NCI-H1694 (cell line): Measurements from ENCODE around the gene PTGDR.

Source experiments
- DNase-seq: peaks from one replicate; lab custom pipeline; 2025; lab: John Stamatoyannopoulos, UW

PTGDR gene, protein sequence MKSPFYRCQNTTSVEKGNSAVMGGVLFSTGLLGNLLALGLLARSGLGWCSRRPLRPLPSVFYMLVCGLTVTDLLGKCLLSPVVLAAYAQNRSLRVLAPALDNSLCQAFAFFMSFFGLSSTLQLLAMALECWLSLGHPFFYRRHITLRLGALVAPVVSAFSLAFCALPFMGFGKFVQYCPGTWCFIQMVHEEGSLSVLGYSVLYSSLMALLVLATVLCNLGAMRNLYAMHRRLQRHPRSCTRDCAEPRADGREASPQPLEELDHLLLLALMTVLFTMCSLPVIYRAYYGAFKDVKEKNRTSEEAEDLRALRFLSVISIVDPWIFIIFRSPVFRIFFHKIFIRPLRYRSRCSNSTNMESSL

DNA sequence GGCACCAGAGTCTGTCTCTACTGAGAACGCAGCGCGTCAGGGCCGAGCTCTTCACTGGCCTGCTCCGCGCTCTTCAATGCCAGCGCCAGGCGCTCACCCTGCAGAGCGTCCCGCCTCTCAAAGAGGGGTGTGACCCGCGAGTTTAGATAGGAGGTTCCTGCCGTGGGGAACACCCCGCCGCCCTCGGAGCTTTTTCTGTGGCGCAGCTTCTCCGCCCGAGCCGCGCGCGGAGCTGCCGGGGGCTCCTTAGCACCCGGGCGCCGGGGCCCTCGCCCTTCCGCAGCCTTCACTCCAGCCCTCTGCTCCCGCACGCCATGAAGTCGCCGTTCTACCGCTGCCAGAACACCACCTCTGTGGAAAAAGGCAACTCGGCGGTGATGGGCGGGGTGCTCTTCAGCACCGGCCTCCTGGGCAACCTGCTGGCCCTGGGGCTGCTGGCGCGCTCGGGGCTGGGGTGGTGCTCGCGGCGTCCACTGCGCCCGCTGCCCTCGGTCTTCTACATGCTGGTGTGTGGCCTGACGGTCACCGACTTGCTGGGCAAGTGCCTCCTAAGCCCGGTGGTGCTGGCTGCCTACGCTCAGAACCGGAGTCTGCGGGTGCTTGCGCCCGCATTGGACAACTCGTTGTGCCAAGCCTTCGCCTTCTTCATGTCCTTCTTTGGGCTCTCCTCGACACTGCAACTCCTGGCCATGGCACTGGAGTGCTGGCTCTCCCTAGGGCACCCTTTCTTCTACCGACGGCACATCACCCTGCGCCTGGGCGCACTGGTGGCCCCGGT lies at the start of gene PTGDR:
Gene PTGDR (plus strand): TSS at position 198 of the 778 bp plus-strand sequence. CDS start 117 bp downstream, at position 315.
- no peak for DNase-seq

DNA sequence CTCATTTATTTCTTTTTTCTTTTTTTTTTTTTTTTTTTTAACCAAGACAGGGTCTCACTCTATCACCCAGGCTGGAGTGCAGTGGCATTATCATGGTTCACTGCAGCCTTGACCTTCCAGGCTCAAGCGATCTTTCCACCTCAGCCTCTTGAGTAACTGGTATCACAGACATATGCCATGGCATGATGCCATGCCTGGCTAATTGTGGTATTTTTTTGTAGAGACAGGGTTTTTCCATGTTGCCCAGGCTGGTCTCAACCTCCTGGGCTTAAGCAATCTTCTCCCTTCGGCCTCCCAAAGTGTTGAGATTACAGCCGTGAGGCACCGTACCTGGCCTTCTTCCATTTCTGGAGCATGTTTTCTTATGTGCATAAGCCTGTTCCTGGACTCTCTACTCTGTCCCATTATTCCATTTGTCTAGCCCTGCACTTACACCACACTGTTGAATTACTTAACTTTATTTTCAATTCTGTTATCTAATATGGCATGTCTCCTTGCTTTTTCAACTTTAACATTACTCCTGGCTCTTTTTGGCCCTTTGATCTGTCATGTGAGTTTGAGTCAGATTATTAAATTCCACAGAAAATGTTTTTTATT lies 47.9 kb upstream of the PTGDR start:
- no peak for DNase-seq

DNA sequence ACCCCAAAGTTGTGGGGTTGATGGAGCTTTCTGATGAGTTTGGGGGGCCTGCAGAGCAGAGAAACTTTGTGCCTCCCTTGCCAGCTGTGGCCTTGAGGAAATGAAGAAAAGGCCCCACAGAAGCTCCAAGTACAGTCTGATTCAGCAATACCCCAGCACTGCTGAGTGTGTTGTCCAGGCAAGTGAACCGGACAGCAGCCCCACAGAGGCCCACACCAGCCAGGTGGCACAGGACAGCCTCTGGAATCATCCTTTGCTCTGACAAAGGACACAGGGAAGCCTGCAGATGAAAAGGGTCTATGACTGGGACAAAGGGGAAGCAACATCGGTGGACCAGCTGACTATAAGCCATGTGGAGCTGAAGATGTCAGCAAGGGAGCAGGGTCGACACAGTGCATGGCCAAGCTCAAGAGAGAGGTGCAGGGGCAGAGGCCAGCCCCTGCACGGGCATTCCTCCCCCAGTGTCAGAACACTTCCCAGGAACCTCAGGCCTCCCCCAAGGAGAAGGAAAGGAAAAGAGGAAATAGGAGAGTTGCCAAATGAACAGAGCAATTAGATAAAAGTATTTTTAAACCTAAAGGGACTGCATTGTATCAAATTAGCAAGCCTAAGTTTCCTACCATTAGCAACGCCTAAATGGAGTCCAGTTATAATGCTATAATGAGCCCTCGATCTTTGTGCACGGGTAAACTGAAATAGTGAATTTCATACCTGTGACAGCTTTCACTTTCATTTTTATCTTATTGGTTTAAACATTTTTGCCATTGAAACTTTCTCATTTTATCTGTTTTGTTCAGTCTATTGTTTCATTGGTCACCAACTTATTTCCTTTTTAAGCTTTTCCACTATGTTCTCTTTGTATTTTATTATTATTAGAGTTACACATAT lies 46.3 kb upstream of the PTGDR start:
- no peak for DNase-seq

DNA sequence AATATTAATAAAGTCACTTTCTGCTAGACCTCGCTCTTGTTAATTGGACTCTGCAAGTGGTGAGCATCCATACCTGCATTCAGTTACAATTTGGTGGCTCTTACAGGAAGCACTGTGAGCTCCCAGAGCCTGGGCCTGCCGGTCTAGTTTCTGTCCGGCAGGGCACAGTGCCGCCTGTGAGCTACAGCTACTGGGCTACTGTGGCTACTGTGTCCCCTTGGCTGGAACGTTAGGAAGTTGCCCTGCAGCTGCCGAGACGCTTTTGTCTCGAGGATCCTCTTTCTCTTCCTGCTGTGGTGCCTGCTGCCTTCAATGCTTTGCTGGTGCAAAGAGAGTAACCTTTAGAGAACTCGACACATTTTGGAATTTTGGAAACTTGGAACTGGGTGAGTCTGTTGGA lies 44.6 kb upstream of the PTGDR start:
- DNase-seq: no peak

DNA sequence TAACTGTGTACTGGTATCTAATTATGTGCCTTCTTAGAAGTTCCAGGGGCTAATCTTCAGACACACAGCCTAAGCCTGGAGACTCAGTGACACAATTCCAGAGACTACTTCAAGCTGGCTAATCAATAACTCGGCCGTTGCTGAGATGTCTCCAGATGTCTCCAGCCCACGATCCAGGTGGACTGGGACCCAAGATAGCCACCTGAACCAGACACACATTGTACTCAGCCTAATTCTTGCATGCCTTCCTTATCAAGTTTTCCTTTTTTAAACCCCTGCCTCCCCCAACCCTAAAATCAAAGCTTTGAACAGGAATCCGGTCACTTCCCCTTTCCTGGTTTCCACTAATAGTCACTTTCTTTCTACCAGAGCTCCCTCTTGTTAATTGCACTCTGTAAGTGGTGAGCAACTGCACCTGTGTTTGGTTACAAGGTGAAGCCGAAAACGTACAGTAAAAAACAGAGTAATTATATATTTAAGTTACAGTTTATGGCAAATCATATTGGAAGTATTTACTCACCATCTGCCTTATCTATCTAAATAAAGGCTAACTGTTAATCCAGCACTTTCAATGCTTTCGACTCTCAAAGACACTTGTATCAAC lies 39.8 kb upstream of the PTGDR start:
- DNase-seq: no peak

DNA sequence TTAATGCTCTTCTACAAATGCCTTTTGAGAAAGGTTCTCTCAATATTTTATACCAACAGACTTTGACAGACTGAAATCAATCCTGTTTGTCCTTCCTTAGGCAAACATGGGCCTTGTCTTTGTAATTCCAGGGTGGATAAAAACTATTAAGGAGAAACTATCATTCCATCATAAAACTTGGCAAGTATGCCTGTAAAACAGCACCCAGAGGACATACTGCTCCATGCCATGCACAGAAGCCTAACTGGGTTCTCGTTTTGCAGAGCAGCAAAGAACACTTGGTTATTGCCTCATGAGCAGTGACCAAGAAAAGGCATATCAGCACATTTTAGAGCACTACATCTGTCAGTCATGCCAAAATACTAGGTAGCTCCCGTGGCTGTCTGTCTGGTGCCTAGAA lies 33.8 kb upstream of the PTGDR start:
- DNase-seq: no peak

DNA sequence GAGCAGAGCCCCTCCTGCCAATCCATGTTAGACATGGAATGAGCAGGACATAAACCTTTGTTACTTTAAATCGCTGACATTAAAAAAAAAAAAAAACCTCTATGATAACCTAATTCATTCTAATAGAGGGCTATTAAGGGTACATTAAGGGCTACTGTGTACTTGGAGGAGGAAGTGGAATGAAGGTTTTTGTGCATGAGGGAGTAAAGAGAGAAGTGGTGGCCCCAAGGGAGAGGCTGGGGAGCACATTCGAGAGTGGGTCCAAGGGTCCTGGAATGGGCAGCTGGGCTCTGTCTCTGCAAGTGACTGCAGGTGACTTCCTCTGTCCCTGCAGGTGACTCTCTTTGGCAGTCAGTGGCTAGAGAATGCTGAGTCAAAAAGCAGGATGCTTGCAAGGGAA lies 32.1 kb upstream of the PTGDR start:
- no peak for DNase-seq

DNA sequence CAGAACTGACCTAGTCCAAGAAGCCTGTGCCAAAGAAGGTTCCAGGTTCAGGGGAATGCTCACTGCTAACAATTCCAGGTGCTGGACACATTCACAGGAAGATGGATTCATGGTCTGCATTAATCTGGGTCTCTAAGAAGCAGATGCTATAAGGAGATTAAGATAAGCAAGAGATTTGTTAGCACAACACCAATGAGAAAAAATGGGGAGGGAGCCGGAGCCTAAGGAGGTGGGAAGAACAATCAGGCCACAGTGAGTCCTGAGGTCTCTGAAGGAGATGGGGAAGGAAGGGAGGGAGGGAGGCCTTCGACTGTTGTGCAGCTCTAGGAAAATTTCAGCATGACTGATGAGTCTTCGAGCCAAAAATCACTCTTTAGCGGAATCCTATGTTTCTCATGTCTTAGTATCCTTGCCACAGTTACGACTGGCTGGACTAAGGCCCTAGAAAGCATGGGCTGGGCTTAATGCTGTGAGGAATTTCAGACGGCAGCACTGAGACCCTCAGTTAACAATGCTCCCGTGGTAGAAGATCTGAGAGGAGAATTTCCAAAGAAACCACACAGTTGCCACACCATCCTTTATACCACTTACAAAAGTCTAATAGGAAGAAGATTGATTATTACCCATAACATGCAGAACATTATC lies 31.5 kb upstream of the PTGDR start:
- no peak for DNase-seq

DNA sequence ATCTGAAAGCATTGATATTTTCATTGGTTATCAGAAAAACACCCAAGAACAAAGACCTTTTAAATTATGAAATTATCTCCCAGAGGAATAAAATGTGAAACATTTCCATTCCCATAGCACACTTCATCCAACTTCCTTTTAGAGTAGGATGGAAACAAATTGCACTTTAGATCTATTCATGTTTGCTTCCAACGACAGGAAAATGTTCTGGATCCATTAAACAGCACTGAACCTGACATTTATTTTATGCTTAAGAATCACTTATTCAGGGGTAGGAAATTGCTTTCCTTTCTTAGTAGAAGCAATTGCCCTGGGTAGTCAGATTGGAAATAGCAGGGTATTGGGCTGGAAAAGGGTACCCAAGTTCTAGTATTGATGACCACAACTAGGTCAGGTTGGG lies 28.8 kb upstream of the PTGDR start:
- DNase-seq: no peak

DNA sequence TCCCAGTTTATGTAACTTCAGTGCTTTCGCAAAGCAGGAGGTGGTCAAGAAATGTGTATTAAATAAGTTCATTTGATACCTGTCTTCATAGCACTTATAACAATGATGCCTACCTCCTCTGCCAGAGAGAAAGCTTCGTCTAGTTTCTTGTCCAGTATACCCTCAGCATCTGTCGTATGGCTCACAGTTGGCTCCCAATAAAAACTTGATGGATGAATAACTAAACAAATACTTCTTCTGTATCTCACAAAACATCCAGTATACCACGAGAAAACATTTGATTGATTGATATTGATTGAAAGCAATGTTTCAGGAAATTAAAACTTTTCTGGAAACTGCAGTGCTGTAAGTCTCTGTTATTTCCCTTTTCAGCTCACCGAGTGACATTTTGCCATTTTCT lies 26.9 kb upstream of the PTGDR start:
- no peak for DNase-seq

DNA sequence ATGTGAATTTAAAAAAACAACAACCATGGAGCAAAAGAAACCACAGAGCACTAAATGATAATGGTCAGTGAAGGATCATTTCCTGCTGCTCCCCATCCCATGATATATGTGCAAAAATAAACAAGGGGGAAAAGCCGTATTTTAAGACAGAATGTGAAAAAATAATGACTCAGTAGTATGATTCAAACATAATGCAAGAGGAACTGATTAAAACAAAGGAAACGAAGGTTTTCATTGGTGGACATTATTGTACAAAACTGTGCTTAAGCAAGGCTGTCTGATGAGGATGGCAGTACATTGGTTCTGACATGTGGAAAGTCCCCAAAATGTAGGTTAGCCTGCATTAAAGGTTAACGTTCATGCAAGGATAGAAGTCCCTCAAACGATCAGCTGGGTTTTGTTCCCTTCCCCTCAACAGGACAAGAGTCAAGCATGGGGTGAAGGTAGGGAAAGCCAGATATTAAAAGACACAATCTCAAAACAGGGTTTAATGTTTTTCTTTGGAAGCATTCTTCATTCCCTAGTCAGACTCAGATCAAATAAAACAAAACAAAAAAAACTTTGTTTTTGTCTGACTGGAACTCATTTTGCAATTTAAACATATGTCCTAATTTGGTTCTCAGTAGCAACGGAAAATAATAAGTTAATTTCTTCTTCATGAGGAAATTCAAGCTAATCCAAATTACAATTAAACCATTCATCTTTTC lies 26.3 kb upstream of the PTGDR start:
- DNase-seq: no peak

DNA sequence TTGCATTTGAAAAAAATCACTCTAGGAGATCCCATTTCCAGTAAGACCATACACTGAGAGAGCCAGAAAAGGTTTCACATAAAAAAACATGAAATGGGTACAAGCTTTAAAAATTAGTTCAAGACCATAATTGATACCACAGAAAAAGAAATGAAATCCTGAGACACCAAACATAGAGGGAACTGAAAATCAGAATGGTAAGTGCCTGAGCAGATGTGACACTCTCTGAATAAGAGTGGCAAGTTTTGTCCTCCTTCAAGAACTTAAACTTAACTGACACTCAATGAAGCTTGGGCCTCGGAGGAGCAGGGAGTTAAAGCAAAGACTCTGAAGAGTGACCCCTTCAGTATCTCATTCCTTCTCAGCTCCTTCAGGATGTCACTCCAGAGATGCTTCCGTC lies 23.2 kb upstream of the PTGDR start:
- DNase-seq: no peak

DNA sequence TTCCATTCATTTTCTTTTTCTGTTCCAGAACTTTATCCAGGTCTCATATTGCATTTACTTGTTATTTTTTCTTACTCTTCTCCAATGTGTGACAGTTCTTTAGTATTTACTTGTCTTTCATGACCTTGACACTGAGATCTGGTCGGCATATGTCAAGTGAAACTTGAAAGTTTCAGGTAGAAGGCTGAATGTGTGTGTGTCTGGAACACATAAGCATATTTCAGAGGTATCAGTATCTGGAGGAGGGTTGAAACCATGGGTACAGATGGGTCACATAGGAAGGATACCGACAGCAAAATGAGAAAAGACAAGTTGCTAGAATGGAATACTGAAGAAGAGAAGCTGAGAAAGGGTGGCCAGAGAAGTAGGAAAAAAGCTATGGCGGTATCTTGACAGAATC lies 22.5 kb upstream of the PTGDR start:
- DNase-seq: no peak

DNA sequence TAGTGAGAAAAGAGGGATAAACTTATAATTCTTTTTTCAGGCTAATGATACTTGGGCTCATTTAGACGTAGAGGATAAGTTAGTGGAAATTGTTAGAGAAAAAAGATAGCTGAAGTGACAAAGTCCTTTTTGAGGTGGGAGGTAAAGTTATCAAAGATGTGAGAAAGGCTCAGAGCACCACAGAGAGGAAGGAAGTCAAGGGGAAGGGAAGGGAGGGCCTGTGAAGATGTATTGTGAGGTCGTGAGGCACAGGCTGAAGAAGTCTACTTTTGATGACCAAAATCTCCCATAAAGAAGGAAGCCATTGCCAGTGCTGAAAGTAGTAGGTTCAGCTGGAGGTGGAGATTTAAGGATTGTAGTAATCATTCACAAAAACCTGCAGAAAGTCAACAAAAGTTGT lies 19.4 kb upstream of the PTGDR start:
- no peak for DNase-seq

DNA sequence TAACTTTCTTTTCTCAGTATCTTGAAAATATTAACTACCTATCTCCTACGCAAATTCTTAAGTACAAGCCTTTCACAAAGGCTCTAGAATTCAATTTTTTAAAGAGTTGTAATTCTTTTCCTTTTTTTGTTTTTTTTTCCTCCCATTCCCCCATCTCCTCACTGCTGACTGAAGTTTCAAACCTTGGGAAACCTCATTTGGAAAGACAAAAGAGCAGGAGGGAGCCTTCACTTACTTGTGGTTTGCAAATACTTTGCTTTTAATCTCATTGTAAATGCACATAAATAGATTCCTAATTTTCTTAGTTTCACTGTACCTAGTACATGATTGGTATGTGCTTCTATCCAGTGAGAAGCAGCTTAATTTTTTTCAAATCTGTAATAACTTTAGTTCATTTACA lies 15.8 kb upstream of the PTGDR start:
- DNase-seq: no peak

DNA sequence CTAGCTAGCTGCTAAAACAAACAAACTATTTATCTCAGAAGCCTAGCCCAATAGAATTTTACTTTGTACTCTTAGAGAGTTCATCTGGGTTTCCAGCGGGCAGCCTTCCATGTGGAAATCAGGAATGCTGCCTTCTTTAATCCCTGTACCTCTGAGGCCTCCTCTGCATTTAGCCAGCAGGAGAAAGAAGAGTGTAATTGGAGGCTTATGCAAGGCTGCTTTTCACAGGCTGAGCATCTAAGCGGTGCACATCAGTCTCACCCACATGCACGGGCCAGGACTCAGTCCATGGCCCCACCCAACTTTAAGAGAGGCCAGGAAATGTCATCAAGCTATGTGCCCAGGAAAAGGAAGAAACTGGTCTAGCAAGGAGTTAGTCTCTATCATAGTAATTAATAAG lies 14.0 kb upstream of the PTGDR start:
- DNase-seq: no peak

DNA sequence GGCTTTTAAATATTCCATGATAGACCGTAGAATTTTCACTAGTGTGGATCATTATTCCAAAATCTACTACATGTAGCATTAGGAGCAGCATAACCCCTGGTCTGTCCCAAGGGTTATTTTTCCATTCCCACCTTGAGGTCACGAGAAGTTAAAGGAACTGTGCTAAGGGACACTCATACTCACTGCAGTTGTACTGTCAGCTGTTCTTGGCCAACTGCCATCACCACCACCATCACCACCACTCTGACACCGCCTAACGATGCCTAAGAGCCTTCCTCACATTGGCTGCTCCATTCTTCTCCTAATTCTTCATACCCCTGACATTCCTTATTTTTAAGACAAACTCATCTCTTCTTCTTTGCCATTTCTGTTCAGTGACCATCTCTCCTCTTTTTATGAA lies 13.4 kb upstream of the PTGDR start:
- DNase-seq: no peak

DNA sequence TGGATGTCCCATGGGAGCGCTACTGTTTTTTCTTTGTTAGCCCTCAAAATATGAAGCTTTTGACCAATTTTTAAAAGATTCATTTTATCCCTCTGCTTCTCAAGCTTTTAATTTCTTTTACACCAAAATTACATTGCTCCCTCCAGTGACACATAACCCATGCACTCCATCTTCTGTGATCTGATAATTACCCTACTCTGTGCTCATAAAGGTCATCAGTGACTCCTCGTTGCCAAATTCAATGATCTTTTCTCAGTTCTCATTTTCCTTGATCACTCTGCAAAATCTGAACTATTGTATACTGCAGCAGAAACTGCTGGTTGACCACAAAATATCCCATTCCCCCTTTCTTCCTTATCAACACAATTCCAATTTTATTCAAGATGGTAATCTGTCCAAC lies 8.7 kb upstream of the PTGDR start:
- DNase-seq: no peak

DNA sequence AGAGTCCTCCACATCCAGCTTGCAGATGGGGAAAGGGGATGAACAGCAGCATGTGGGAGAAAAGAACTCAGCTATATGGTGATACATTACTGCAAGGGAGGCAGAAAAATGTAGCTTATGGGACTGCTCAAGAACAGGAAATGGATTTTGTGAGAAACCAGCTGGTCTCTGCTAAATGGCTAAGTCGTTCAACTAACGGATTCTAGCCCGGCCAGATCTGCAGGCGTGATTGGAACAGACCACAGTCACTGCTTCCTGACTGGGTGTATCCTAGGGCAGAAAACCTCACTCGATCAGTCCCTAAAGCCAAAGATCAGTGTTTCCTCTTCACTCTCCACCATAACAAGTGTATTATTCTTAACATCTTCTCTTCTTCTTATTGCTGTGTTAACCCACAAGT lies 8.1 kb upstream of the PTGDR start:
- no peak for DNase-seq

DNA sequence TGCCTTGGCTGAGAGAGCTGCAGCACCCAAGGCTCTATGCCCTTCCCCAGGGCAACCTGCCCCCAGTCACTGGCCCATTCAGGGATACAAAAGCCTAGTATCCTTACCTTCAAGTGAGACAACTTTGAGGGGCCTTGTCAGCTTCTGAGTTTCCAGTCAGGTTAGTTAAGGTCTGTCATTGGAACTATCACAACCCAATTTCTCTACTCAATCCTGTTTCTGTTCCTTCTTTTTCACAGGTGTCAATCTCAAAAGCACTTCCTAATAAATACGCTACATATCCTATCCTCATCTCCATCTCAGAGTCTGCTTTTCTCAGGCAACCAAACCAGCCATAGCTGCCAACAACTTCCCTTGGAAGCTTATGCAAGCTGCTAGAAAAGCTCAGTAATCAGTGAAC lies 4.9 kb upstream of the PTGDR start:
- no peak for DNase-seq

DNA sequence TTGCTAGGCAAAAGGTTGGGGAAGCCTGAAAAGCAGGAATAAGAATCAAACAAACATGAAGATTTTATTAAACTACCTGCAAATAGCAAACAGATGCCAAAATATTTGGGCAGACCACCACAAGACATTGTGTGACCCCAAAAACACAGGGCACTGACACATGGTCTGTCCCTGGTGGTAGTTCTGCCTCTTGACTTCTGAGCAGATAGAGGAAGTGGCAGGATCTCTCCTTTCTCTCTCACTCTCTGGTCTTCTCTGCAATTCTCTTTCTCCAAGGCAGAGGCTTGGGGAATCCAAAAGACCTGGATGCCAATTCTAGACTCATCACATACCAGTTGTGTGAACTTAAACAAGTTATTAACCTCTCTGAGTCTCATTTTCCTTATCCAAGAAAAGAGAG lies 4.3 kb upstream of the PTGDR start:
- no peak for DNase-seq
